ENCODE measurements around the gene TRMT44.
A peak's percentile ranks its signal among the peaks of the same experiment; 100 is the strongest.

Gene TRMT44

DNA sequence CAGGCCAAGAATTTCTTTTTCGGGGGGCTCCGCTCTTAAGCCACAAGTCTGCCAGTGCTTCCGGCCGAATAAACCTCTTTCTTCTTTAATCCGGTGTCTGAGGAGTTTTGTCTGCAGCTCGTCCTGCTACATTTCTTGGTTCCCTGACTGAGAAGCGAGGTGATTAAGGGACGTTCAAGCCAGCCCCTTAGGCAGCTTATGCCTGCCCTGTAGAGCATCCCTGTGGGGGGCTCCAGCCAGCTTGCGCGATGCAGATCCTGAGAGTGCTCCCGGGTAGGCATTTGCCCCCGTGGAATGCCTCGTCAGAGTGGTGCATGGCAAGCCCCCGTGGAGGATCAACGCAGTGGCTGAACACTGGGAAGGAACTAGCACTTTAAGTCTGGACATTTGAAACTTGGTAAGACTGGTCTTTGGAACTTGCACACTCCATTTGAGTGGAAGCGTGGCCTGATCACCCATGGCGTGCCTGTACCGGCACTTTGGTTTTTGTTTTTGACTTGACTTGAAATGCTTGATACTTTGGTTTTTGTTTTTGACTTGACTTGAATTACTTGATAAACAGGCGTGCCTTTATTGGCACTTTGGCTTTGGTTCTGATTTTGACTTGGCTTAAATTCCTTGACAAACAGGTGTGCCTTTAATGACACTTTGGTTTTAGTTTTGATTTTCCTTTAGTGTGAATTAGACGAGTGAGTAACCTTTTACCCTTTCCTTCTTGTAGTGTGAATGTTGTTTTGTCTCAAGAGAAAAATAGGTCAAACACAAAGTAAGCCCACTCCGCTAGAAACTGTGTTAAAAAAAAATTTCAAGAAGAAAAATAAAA, 6.1 kb upstream of the TRMT44 start:
- Mint-ChIP-seq H3K9me3 (no peaks in the 10 kb centered on the region), H3K4me1 (peaks cover 33% of the 10 kb centered on the region), H3K36me3 (peaks cover 4% of the 10 kb centered on the region), H3K4me3 (peak overlapping the region; percentile 87), H3K27me3 (no peaks in the 10 kb centered on the region), H3K27ac (peak overlapping the region; percentile 91)
- DNase-seq (ENCODE audit: low spot score in 2 of 2), result no peak
- no peak for ATAC-seq (ENCODE audit: low read depth)

GRCh38 chr4:8435656-8436121, 4.9 kb upstream of the TRMT44 start:
- ATAC-seq (ENCODE audit: low read depth) (peak; percentile 61), DNase-seq (ENCODE audit: low spot score in 2 of 2) (peak; percentile 41 to 43)
- H3K4me1 Mint-ChIP-seq, result peaks cover 40% of the 10 kb centered on the region
- peak overlapping the region; percentile 87 for H3K4me3 Mint-ChIP-seq
- H3K36me3 Mint-ChIP-seq, result peaks cover 4% of the 10 kb centered on the region
- no peaks in the 10 kb centered on the region for H3K9me3 Mint-ChIP-seq
- no peaks in the 10 kb centered on the region for H3K27me3 Mint-ChIP-seq
- peak overlapping the region; percentile 91 for H3K27ac Mint-ChIP-seq

GRCh38 chr4:8437281-8437680, 3.3 kb upstream of the TRMT44 start:
- no peak for DNase-seq (ENCODE audit: low spot score in 2 of 2)
- no peak overlapping the region for H3K27ac Mint-ChIP-seq
- peaks cover 4% of the 10 kb centered on the region for H3K36me3 Mint-ChIP-seq

GRCh38 chr4:8438743-8439142, 1.8 kb upstream of the TRMT44 start:
- H3K27ac Mint-ChIP-seq, result peak overlapping the region; percentile 28

More at GRCh38 chr4:8437281-8437680, 3.3 kb upstream of the TRMT44 start:
- Mint-ChIP-seq H3K4me1 (peaks cover 45% of the 10 kb centered on the region), H3K9me3 (no peaks in the 10 kb centered on the region), H3K27me3 (no peaks in the 10 kb centered on the region), H3K4me3 (no peak overlapping the region)
- ATAC-seq (ENCODE audit: low read depth), result no peak

GRCh38 chr4:8439168-8439567, 1.4 kb upstream of the TRMT44 start:
- Mint-ChIP-seq H3K27me3 (no peaks in the 10 kb centered on the region), H3K36me3 (peaks cover 4% of the 10 kb centered on the region), H3K9me3 (no peaks in the 10 kb centered on the region), H3K4me3 (peak overlapping the region; percentile 57), H3K27ac (peak overlapping the region; percentile 28), H3K4me1 (peaks cover 46% of the 10 kb centered on the region)
- ATAC-seq (ENCODE audit: low read depth), result no peak
- DNase-seq (ENCODE audit: low spot score in 2 of 2), result no peak

More at GRCh38 chr4:8438743-8439142, 1.8 kb upstream of the TRMT44 start:
- peaks cover 48% of the 10 kb centered on the region for H3K4me1 Mint-ChIP-seq
- H3K27me3 Mint-ChIP-seq, result no peaks in the 10 kb centered on the region
- peaks cover 4% of the 10 kb centered on the region for H3K36me3 Mint-ChIP-seq
- peak overlapping the region; percentile 57 for H3K4me3 Mint-ChIP-seq
- H3K9me3 Mint-ChIP-seq, result no peaks in the 10 kb centered on the region
- DNase-seq (ENCODE audit: low spot score in 2 of 2) (no peak), ATAC-seq (ENCODE audit: low read depth) (no peak)

DNA sequence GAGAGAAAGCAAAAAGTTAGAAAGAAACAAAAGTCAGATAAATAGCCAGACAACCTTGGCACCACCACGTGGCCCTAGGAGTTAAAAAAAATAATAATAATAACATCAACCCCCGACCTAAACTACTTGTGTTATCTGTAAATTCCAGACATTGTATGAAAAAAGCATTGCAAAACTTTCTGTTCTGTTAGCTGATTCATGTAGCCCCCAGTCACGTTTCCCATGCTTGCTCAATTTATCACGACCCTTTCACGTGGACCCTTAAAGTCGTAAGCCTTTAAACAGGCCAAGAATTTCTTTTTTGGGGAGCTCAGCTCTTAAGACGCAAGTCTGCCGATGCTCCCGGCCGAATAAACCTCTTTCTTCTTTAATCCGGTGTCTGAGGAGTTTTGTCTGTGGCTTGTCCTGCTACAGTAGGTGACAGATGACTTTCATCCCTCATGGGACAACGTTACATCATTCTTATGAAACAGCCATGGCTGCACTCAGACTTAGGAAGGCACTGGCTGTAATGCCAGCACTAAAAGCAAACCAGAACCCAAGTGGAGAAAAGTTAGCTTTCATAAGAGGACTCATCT, 574 bp upstream of the TRMT44 start:
- Mint-ChIP-seq H3K27me3 (no peaks in the 10 kb centered on the region), H3K27ac (peak overlapping the region; percentile 99), H3K4me1 (peaks cover 38% of the 10 kb centered on the region), H3K4me3 (peak overlapping the region; percentile 99), H3K36me3 (peaks cover 4% of the 10 kb centered on the region), H3K9me3 (no peaks in the 10 kb centered on the region)
- peak; percentile 53 for ATAC-seq (ENCODE audit: low read depth)
- DNase-seq (ENCODE audit: low spot score in 2 of 2), result no peak

- Mint-ChIP-seq H3K4me3 (peak overlapping the region; percentile 82), H3K27me3 (no peaks in the 10 kb centered on the region), H3K4me1 (peaks cover 37% of the 10 kb centered on the region), H3K9me3 (no peaks in the 10 kb centered on the region), H3K27ac (peak overlapping the region; percentile 99), H3K36me3 (peaks cover 8% of the 10 kb centered on the region)
- ATAC-seq (ENCODE audit: low read depth) (no peak), DNase-seq (ENCODE audit: low spot score in 2 of 2) (no peak)
Observed at GRCh38 chr4:8441499-8442091, 1.0 kb downstream of the TRMT44 start.

DNA sequence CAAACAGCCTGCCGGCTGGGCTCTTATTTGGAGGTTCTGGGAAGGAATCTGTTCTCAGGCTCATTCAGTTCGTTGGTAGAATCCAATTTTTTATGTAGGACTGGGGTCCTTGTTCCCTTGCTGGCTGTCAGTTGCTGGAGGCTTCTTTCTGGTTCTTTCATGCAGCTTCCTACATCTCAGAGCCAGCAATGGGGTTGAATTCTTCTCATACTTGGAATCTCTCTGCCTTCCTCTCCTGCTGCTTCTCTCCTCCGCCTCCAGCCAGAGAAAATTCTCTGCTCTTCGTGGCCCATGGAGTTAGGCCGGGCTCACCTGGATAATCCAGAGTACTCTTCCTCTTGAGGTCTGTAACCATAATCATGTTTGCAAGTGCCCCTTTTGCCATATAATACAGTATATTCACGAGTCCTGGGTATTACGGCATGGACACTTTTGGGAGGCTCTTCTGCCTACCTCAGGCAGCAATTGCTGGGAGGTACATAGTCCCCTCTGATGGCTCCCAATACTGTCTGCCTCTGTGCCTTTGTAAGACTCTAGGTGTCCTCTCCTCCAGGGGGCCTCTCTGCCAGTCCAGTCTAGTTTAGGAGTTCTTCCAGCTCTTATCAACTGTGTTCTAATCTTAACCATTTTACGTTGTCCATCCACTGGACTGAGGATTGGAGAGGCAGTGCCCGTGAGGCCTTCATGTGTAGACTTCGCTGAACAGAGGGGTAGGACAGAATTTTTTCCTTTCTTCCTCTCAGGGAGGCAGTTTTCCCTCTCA, 2.2 kb downstream of the TRMT44 start:
- Mint-ChIP-seq H3K4me1 (peaks cover 31% of the 10 kb centered on the region), H3K4me3 (peak overlapping the region; percentile 54), H3K27me3 (no peaks in the 10 kb centered on the region), H3K9me3 (no peaks in the 10 kb centered on the region), H3K27ac (no peak overlapping the region), H3K36me3 (peaks cover 4% of the 10 kb centered on the region)
- no peak for ATAC-seq (ENCODE audit: low read depth)
- DNase-seq (ENCODE audit: low spot score in 2 of 2), result no peak

DNA sequence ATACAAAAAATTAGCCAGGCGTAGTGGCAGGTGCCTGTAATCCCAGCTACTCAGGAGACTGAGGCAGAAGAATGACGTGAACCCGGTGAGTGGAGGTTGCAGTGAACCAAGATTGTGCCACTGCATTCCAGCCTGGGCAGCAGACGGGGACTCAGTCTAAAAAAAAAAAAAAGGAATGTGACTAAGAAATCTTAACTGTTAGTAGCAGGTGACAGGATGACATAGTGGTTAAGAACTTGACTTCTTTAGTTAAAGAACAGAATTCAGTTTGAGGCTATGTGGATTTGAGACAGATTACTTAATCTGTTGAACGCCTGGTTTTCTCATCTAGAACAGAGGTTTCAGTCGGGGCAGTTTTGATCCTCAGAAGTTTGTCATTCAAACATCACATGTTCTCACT, 3.2 kb downstream of the TRMT44 start:
- DNase-seq (ENCODE audit: low spot score in 2 of 2) (no peak), ATAC-seq (ENCODE audit: low read depth) (no peak)
- peaks cover 31% of the 10 kb centered on the region for H3K4me1 Mint-ChIP-seq
- H3K27ac Mint-ChIP-seq, result no peak overlapping the region
- no peak overlapping the region for H3K4me3 Mint-ChIP-seq
- no peaks in the 10 kb centered on the region for H3K9me3 Mint-ChIP-seq
- H3K27me3 Mint-ChIP-seq, result no peaks in the 10 kb centered on the region
- H3K36me3 Mint-ChIP-seq, result peaks cover 7% of the 10 kb centered on the region

- Mint-ChIP-seq H3K4me3 (no peak overlapping the region), H3K9me3 (no peaks in the 10 kb centered on the region), H3K4me1 (peaks cover 20% of the 10 kb centered on the region), H3K36me3 (peaks cover 11% of the 10 kb centered on the region), H3K27ac (no peak overlapping the region), H3K27me3 (no peaks in the 10 kb centered on the region)
- DNase-seq (ENCODE audit: low spot score in 2 of 2) (no peak), ATAC-seq (ENCODE audit: low read depth) (no peak)
Observed at GRCh38 chr4:8446122-8446521, 5.5 kb downstream of the TRMT44 start.

- ATAC-seq (ENCODE audit: low read depth) (no peak), DNase-seq (ENCODE audit: low spot score in 2 of 2) (no peak)
- Mint-ChIP-seq H3K4me3 (no peak overlapping the region), H3K27me3 (no peaks in the 10 kb centered on the region), H3K36me3 (peaks cover 34% of the 10 kb centered on the region), H3K4me1 (no peaks in the 10 kb centered on the region), H3K9me3 (no peaks in the 10 kb centered on the region), H3K27ac (no peak overlapping the region)
Observed at GRCh38 chr4:8451440-8452182, 11.0 kb downstream of the TRMT44 start.

GRCh38 chr4:8453957-8454356, 13.4 kb downstream of the TRMT44 start:
- H3K4me1 Mint-ChIP-seq, result no peaks in the 10 kb centered on the region
- H3K36me3 Mint-ChIP-seq, result peaks cover 39% of the 10 kb centered on the region
- no peaks in the 10 kb centered on the region for H3K9me3 Mint-ChIP-seq
- DNase-seq (ENCODE audit: low spot score in 2 of 2) (no peak), ATAC-seq (ENCODE audit: low read depth) (no peak)
- H3K4me3 Mint-ChIP-seq, result no peak overlapping the region
- H3K27me3 Mint-ChIP-seq, result no peaks in the 10 kb centered on the region
- H3K27ac Mint-ChIP-seq, result no peak overlapping the region

- Mint-ChIP-seq H3K27ac (peak overlapping the region; percentile 18), H3K4me1 (no peaks in the 10 kb centered on the region), H3K4me3 (no peak overlapping the region), H3K27me3 (no peaks in the 10 kb centered on the region), H3K36me3 (peaks cover 29% of the 10 kb centered on the region), H3K9me3 (no peaks in the 10 kb centered on the region)
- no peak for DNase-seq (ENCODE audit: low spot score in 2 of 2)
- no peak for ATAC-seq (ENCODE audit: low read depth)
Observed at GRCh38 chr4:8457646-8458252, 17.2 kb downstream of the TRMT44 start.
